GM23248 (cell line): ENCODE measurements around the gene STK17A.

Experiments used
- EZH2 ChIP-seq: fragments of 200-600 bp; sonication (generic); IDR thresholded peaks from 2 replicates; pipeline ENCODE4 v1.6.1; 2018; ENCODE audit warnings: antibody characterized with exemption, mild to moderate bottlenecking; ENCODE audit not compliant: insufficient read depth, poor library complexity, severe bottlenecking
- EZH2phosphoT487 ChIP-seq: fragments of 200-600 bp; sonication (generic); IDR thresholded peaks from 2 replicates; pipeline ENCODE4 v1.6.1; 2018; ENCODE audit warnings: antibody characterized with exemption, moderate library complexity, mild to moderate bottlenecking, low read depth; ENCODE audit not compliant: insufficient read depth

DNA sequence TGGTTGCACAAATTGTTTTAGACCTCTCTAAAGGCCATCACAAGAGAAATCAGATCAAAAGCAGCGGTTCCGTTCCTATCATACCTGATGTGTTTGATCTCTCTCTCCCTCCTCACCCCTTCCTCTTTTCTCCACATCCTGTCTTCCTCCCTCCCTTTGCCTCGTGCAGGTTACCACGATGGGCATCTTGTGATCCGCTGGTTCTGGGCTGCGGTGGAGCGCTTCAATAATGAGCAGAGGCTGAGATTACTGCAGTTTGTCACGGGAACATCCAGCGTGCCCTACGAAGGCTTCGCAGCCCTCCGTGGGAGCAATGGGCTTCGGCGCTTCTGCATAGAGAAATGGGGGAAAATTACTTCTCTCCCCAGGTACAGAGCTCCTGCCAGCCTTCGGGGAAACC is 28.5 kb upstream of the STK17A start:
- no peak for TF ChIP-seq EZH2
- TF ChIP-seq EZH2phosphoT487, result no peak
